K562 (cell line): ENCODE measurements around the gene TMEM247.

Experiments used
- BHLHE40 ChIP-seq: IDR thresholded peaks from 2 replicates; pipeline ENCODE4 v1.6.1; 2011; ENCODE audit warnings: low read length, improper control_type of control experiment
- ESRRA ChIP-seq: fragments of 450-650 bp; IDR thresholded peaks from 2 replicates; pipeline ENCODE4 v1.6.1; 2014; ENCODE audit warnings: low read depth, mild to moderate bottlenecking, moderate library complexity, borderline replicate concordance
- JUN ChIP-seq, 2 experiments: sonication (generic) in 1 of 2; formaldehyde crosslinking in 1 of 2; IDR thresholded peaks; 2 replicates each; pipeline versions ENCODE4 v1.6.1 to v1.8.0; 2012 to 2022; ENCODE audit warnings: borderline replicate concordance in 2 of 2, mild to moderate bottlenecking in 2 of 2, improper control_type of control experiment in 1 of 2, low read depth in 1 of 2, low read length in 1 of 2, missing genetic modification reagents in 1 of 2
- KDM5B ChIP-seq: fragments of 200-600 bp; sonication (generic); IDR thresholded peaks from 2 replicates; pipeline ENCODE4 v1.6.1; 2012; ENCODE audit warnings: low read depth, mild to moderate bottlenecking, moderate library complexity, low read length, control low read depth, inconsistent platforms; ENCODE audit not compliant: insufficient replicate concordance
- KLF13 ChIP-seq: fragments of 450-650 bp; IDR thresholded peaks from 2 replicates; pipeline ENCODE4 v1.6.1; 2016; ENCODE audit warnings: missing genetic modification characterization, low read depth, mild to moderate bottlenecking, missing compliant biosample characterization, moderate library complexity, borderline replicate concordance
- RAD21 ChIP-seq, 2 experiments: fragments of 250-450 bp in 1 of 2; fragments of 450-650 bp in 1 of 2; sonication (Bioruptor Pico) in 1 of 2; formaldehyde crosslinking in 1 of 2; IDR thresholded peaks in 1 of 2; conservative IDR thresholded peaks in 1 of 2; 2 replicates each; pipeline versions ENCODE4 v1.4.0 to v1.8.0; 2020 to 2022; ENCODE audit warnings: mild to moderate bottlenecking in 2 of 2, moderate library complexity in 1 of 2
- SNRNP70 ChIP-seq: fragments of 200-400 bp; formaldehyde crosslinking; optimal IDR thresholded peaks from 2 replicates; pipeline ENCODE3; 2017; ENCODE audit warnings: low read depth, low read length
- ZNF253 ChIP-seq: fragments of 250-450 bp; sonication (Bioruptor Pico); conservative IDR thresholded peaks from 2 replicates; pipeline ENCODE4 v1.6.1; 2021; ENCODE audit warnings: mild to moderate bottlenecking
- TF ChIP-seq, protein P1 (sequence below): sonication (generic); formaldehyde crosslinking; IDR thresholded peaks from 2 replicates; pipeline ENCODE4 v1.8.1; 2023; ENCODE audit warnings: mild to moderate bottlenecking, missing genetic modification reagents, moderate library complexity
- TF ChIP-seq, protein P2 (sequence below), 3 experiments: IDR thresholded peaks in 2 of 3; conservative IDR thresholded peaks in 1 of 3; 2 replicates each; pipeline ENCODE4 v1.5.1; 2011 to 2012; ENCODE audit warnings: low read length in 3 of 3, mild to moderate bottlenecking in 3 of 3, control low read depth in 2 of 3, improper control_type of control experiment in 1 of 3, inconsistent platforms in 1 of 3, low read depth in 1 of 3, mixed read lengths in 1 of 3, moderate library complexity in 1 of 3; ENCODE audit not compliant: insufficient read depth in 2 of 3
- TF ChIP-seq, protein P3 (sequence below), 2 experiments: fragments of 200-800 bp in 1 of 2; sonication (Bioruptor generic) in 1 of 2; sonication (generic) in 1 of 2; formaldehyde crosslinking in 1 of 2; IDR thresholded peaks in 1 of 2; conservative IDR thresholded peaks in 1 of 2; 2 replicates each; pipeline versions ENCODE4 v1.5.0 to v1.6.1; 2016 to 2020; ENCODE audit warnings: missing compliant biosample characterization in 1 of 2, missing genetic modification characterization in 1 of 2, missing genetic modification reagents in 1 of 2

DNA sequence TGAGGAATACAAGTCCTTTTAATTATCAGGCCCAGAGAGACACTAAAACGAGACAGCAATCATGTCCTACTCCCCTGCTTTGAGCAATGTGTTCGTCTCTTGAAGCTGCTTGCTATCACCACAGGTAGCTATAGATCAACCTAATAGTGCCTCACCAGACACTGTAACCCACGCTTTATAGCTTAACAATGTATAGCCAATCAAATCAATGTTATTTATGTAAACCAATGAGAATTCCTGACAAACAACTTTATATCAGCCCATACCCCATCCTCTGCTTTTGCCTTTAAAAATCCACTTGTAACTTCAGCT, 26.1 kb downstream of the TMEM247 start:
- no peak for TF ChIP-seq ESRRA
- TF ChIP-seq, protein P1, sequence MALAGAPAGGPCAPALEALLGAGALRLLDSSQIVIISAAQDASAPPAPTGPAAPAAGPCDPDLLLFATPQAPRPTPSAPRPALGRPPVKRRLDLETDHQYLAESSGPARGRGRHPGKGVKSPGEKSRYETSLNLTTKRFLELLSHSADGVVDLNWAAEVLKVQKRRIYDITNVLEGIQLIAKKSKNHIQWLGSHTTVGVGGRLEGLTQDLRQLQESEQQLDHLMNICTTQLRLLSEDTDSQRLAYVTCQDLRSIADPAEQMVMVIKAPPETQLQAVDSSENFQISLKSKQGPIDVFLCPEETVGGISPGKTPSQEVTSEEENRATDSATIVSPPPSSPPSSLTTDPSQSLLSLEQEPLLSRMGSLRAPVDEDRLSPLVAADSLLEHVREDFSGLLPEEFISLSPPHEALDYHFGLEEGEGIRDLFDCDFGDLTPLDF = no peak
- no peak for TF ChIP-seq JUN (IDR thresholded peaks at IDR 0.05; ENCODE audit: borderline replicate concordance, low read depth, low read length)
- TF ChIP-seq JUN (CRISPR knock-in tag; IDR thresholded peaks at IDR 0.05; ENCODE audit: borderline replicate concordance) = no peak
- no peak for TF ChIP-seq KDM5B
- TF ChIP-seq, protein P2, sequence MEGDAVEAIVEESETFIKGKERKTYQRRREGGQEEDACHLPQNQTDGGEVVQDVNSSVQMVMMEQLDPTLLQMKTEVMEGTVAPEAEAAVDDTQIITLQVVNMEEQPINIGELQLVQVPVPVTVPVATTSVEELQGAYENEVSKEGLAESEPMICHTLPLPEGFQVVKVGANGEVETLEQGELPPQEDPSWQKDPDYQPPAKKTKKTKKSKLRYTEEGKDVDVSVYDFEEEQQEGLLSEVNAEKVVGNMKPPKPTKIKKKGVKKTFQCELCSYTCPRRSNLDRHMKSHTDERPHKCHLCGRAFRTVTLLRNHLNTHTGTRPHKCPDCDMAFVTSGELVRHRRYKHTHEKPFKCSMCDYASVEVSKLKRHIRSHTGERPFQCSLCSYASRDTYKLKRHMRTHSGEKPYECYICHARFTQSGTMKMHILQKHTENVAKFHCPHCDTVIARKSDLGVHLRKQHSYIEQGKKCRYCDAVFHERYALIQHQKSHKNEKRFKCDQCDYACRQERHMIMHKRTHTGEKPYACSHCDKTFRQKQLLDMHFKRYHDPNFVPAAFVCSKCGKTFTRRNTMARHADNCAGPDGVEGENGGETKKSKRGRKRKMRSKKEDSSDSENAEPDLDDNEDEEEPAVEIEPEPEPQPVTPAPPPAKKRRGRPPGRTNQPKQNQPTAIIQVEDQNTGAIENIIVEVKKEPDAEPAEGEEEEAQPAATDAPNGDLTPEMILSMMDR (IDR thresholded peaks at IDR 0.05 in 2 of 3, conservative IDR thresholded peaks at IDR 0.05 in 1 of 3; ENCODE audit: insufficient read depth in 2 of 3, low read depth in 1 of 3, low read length in 3 of 3) = no peak
- no peak for TF ChIP-seq ZNF253
- TF ChIP-seq, protein P3, sequence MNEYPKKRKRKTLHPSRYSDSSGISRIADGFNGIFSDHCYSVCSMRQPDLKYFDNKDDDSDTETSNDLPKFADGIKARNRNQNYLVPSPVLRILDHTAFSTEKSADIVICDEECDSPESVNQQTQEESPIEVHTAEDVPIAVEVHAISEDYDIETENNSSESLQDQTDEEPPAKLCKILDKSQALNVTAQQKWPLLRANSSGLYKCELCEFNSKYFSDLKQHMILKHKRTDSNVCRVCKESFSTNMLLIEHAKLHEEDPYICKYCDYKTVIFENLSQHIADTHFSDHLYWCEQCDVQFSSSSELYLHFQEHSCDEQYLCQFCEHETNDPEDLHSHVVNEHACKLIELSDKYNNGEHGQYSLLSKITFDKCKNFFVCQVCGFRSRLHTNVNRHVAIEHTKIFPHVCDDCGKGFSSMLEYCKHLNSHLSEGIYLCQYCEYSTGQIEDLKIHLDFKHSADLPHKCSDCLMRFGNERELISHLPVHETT (CRISPR knock-in tag; conservative IDR thresholded peaks at IDR 0.05 in 1 of 2, IDR thresholded peaks at IDR 0.05 in 1 of 2) = no peak
- no peak for TF ChIP-seq BHLHE40
- no peak for TF ChIP-seq SNRNP70
- TF ChIP-seq KLF13 = no peak
- TF ChIP-seq RAD21 (CRISPR knock-in tag; conservative IDR thresholded peaks at IDR 0.05 in 1 of 2, IDR thresholded peaks at IDR 0.05 in 1 of 2) = no peak
